HG03460 (cell line): ENCODE data around the gene SMARCA4.
"Not testable (repeated sequence)": the region's sequence is repeated elsewhere in the genome, so short reads cannot be mapped to it uniquely, and the experiment has no call there.

Experiments used
- ATAC-seq: cut with Tn5 transposase; IDR thresholded peaks from one replicate; pipeline ENCODE4 v1.9.1; 2021; ENCODE audit not compliant: unreplicated experiment

Gene SMARCA4

GRCh38 chr19:11096210-11096841 lies 135.5 kb downstream of the SMARCA4 start:
- peak; percentile 43 for ATAC-seq

- ATAC-seq, result not testable (repeated sequence)
Measured at GRCh38 chr19:11097367-11097766, 136.5 kb downstream of the SMARCA4 start.

GRCh38 chr19:11098327-11098726 lies 137.5 kb downstream of the SMARCA4 start:
- ATAC-seq, result no peak

- ATAC-seq, result no peak
Measured at GRCh38 chr19:11098861-11099260, 138.0 kb downstream of the SMARCA4 start.

- no peak for ATAC-seq
Measured at GRCh38 chr19:11100049-11100448, 139.2 kb downstream of the SMARCA4 start.

- no peak for ATAC-seq
Measured at GRCh38 chr19:11101057-11101456, 140.2 kb downstream of the SMARCA4 start.

- ATAC-seq, result no peak
Measured at GRCh38 chr19:11102944-11103343, 142.1 kb downstream of the SMARCA4 start.

GRCh38 chr19:11103667-11104066 lies 142.8 kb downstream of the SMARCA4 start:
- ATAC-seq, result not testable (repeated sequence)

GRCh38 chr19:11105014-11105636 lies 144.3 kb downstream of the SMARCA4 start:
- ATAC-seq, result no peak

- ATAC-seq, result no peak
Measured at GRCh38 chr19:11106477-11106876, 145.6 kb downstream of the SMARCA4 start.

GRCh38 chr19:11108746-11109145 lies 147.9 kb downstream of the SMARCA4 start:
- ATAC-seq, result no peak

- ATAC-seq, result no peak
Measured at GRCh38 chr19:11111117-11111770, 150.4 kb downstream of the SMARCA4 start.

- ATAC-seq, result no peak
Measured at GRCh38 chr19:11111771-11112144, 150.9 kb downstream of the SMARCA4 start.
